T1000 (cell line): ENCODE results near the gene PRRG4.
"Not testable (repeated sequence)": the region's sequence is repeated elsewhere in the genome, so short reads cannot be mapped to it uniquely, and the experiment has no call there.

Experiments
- DNase-seq: peaks from one replicate; lab custom pipeline; 2025; ENCODE audit warnings: mixed read lengths; lab: John Stamatoyannopoulos, UW

Gene PRRG4

GRCh38 chr11:32830796-32831195 lies 1.1 kb downstream of the PRRG4 start:
- DNase-seq: no peak

DNA sequence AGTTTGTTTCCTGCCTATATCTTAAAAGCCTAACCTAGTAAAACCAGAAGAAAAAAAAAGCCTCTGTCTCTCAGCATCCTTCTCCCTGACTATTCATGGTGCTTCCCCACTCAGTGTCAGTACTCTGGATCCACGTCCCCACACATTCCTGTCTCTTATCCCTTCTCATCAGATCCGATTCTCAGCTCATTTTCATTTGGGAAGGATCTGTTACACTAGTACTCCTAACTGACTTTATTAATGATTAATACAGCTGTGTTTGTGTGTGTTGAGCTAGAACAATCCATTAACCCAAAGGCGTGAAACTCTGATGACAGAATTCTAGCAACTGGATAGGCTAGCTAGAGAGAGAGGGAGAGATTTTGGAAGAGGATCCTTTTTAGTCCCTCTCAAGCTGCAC lies 1.5 kb downstream of the PRRG4 start:
- DNase-seq: no peak

- DNase-seq: no peak
Measured at GRCh38 chr11:32833921-32834320, 4.2 kb downstream of the PRRG4 start.

- DNase-seq: no peak
Measured at GRCh38 chr11:32836946-32837345, 7.2 kb downstream of the PRRG4 start.

DNA sequence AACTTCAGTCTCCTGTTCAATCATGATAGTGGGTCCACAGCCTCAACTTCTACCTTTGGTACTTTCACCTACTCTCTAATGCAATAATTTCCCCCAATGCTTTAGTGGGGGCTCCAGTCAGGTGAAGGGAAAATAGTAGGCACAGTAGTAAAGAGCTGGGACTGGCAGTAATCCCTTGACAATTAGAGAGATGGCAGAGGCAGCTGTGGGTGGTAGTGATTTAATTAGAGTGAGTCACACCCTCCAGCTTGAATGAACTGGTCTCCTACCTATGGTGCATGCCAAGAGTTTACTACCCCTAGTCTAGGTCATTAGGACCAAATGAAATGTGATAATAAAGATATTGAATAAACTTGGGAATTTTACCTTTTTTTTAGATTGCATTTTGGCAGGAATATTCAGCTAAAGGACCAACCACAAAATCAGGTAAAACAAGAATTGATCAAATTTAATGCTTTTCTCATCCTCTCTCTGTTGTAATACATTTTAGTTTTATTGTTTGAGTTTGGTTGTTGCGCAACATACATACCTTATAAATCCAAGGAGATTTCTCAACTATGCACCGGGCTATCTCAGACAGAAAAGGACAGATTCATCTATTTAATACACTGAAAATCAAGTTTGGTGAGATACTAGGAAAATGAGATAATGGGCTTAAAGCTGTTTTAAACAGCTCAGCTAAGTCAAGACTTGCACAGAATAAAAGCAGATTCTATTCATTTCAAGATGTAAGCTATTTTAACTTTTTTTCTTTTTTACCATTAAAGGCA lies 9.0 kb downstream of the PRRG4 start:
- no peak for DNase-seq

GRCh38 chr11:32839308-32839707 lies 9.6 kb downstream of the PRRG4 start:
- DNase-seq: no peak

DNA sequence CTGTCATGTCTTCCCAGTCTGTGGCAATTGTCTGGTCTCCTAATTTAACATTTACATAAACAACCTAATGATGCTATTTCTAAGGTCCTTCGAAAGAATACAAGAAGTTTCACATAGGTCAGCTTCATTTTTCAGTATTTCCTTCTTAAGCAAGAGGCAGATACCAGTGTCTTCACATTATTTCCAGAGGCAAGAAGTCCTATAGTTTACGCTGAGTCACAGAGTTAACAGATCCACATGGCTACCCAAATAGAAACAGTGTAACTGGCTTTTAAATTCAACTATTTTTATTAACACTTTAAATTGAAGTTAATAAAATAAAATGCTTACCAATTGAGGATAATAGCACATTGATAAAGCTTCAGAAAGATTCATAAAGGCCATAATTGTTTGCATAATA lies 10.9 kb downstream of the PRRG4 start:
- no peak for DNase-seq

DNA sequence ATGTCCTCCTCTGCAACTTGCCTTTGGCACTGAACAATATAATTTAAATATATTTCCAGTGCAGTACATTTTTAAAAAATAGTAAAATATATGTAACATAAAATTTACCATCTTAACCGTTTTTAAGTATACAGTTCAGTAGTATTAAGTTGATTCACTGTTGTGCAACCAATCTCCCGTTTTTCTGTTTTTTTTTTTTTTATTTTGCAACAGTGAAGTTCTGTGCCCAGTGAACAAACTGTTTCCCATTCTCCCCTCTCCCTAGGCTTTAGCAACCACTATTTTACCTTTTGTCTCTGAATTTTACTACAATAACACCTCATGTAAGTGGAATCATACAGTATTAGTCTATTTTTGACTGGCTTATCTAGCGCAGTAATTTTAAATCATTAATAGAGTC lies 13.8 kb downstream of the PRRG4 start:
- DNase-seq: no peak

- DNase-seq: no peak
Measured at GRCh38 chr11:32847511-32847910, 17.8 kb downstream of the PRRG4 start.

GRCh38 chr11:32849761-32850160 lies 20.0 kb downstream of the PRRG4 start:
- no peak for DNase-seq

DNA sequence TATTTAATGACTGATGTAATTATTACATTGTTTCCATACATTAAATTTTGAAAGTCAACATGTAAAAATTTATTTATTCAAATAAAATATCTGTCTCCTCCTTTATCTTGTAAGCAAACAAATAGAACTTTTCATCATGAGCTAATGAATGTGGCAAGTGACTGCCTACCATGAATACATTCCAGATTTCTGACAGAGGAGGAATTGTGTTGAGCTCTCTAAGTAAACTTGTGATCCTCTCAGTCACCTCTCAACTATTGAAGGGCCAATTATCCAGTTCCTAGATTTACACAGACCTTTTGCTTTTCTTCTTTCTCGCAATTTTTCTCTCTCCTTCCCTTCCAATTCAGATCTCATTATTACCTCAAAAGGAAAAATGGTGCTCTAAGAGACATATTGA lies 21.5 kb downstream of the PRRG4 start:
- no peak for DNase-seq

DNA sequence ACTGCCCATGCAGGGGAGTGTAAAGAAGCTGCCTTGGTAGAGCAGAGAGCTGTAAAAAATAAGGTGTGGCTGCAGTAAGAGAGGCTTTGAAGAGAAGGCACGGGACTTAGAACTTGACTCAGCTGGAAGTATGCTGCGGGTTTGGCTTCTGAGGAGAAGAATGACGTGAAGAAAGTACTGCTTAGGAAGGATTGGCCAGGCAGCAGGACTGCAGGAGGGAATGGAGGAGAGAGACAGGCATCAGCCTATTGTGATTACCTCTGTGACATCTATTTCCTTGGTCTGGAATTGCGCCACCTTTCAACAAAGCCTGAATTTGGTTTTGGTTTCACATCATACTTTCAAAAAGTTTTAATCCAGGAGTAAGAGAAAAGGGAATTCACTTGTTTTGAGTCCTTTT lies 22.5 kb downstream of the PRRG4 start:
- no peak for DNase-seq

- DNase-seq: no peak
Measured at GRCh38 chr11:32855601-32856000, 25.9 kb downstream of the PRRG4 start.

- no peak for DNase-seq
Measured at GRCh38 chr11:32858731-32859130, 29.0 kb downstream of the PRRG4 start.

- DNase-seq: no peak
Measured at GRCh38 chr11:32861850-32862577, 32.3 kb downstream of the PRRG4 start.

- DNase-seq: no peak
Measured at GRCh38 chr11:32864555-32864954, 34.8 kb downstream of the PRRG4 start.

DNA sequence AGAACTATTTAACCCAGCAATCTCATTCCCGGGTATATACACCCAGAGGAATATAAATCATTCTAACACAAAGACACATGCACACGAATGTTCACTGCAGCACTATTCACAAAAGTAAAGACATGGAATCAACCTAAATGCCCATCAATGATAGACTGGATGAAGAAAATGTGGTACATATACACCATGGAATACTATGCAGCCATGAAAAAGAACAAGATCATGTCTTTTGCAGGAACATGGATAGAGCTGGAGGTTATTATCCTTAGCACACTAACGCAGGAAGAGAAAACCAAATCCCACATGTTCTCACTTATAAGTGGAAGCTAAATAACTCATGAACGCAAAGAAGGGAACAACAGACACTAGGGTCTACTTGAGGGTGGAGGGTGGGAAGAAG lies 39.0 kb downstream of the PRRG4 start:
- DNase-seq: not testable (repeated sequence)

GRCh38 chr11:32870676-32871075 lies 40.9 kb downstream of the PRRG4 start:
- DNase-seq: no peak

DNA sequence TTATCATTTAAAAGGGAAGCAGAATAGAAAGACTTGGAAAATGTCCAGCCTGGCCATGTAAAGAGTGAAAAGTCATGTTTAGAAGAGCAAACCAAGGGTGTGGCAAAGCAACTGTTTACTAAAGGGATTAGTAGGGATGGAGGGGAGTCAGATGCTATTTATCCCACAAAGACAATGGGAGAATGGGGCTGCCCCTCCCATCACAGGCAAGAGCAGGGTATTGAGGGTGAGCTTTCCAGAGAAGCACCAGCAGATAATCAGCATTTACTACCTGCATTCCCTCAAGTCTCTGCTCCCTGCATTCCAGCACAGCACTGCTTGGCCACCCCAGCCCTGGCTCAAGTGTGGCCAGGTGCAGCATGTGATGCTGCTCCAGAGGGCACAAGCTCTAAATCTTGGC lies 44.4 kb downstream of the PRRG4 start:
- no peak for DNase-seq

DNA sequence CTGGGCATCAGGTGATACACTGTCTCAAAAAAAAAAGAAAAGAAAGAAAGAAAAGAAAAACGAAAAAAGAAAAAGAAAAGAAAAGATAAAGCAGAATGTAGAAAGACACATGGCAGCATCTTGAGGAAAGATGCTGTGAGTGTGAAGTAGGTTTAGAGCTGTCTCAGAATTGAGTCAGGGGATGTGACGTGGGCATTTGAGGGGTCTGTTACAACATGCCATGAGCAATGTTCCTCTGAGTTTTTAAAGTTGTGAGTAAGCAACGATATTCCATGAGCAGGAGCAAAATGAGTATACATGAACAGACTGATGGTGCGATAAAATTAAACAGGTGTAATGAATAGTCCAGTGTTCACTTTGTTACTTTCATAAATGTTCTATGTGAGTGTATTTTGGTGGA lies 51.6 kb downstream of the PRRG4 start:
- no peak for DNase-seq

DNA sequence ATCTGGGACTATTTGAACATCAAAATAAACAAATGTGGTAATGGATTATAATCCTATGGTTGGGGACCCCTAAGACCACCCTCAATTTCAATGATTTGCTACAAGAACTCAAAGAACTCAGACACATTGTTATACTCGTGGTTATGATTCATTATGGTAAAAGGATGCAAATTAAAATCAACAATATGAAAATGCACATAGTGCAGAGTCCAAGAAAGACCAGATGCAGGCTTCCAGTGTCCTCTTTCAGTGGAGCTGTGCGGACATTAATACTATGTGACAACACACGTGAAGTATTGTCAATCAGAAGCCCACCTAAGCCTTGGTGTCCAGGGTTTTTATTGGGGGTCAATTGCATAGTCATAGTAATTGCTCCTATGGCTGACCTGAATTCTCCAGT lies 53.7 kb downstream of the PRRG4 start:
- DNase-seq: no peak

DNA sequence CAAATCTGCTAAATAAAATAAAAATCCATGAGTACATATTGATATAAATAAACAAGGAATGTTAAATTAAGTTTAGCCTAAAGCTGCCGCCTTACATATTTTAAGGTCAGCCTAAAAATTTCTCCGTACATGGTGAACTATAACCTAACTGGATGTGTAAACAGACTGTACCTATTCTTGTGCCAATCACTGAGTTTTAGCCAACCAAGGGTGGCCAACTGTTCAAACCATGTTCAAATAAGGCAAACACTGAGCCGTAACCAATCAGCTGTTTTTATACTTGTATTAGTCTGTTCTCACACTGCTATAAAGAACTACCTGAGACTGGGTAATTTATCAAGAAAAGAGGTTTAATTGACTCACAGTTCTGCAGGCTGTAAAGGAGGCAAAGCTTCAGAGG lies 54.3 kb downstream of the PRRG4 start:
- no peak for DNase-seq

DNA sequence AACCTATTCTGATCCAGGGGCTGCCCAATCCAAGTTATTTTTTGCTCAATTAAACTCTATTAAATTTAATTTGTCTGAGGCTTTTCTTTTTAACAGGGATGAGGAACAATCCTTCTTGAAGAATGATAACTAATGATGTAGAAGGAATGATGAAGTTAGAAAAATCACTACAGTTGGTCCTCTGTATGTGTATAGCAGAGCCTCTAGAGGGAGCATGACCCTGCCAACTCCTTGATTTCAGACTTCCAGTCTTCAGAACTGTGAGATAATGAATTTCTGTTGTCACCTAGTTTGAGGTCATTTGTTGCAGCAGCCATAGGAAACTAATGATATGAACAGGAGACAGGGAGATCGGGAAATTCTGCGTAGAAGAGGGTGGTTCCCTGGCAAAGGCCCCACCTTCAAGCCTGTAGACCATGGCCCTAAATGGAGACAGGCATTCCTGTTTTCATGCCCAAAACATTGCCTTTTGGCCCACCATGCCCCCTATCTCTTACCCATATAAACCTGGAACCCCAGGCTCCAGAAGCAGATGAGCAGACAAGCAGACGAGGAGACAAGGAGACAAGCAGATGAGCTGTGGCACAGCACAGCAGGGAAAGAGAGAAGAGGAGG lies 55.1 kb downstream of the PRRG4 start:
- DNase-seq: no peak
